CD4-positive, alpha-beta T cell treated with Interleukin-4 for 1 hour (primary cell): Measurements from ENCODE around the gene RMDN3.
A peak's percentile ranks its signal among the peaks of the same experiment; 100 is the strongest.

Source experiments
- DNase-seq, 2 donors: peaks; one replicate each; pipeline ENCODE4 v3.0.0-alpha.2; 2020 to 2022

The RMDN3 gene

DNA sequence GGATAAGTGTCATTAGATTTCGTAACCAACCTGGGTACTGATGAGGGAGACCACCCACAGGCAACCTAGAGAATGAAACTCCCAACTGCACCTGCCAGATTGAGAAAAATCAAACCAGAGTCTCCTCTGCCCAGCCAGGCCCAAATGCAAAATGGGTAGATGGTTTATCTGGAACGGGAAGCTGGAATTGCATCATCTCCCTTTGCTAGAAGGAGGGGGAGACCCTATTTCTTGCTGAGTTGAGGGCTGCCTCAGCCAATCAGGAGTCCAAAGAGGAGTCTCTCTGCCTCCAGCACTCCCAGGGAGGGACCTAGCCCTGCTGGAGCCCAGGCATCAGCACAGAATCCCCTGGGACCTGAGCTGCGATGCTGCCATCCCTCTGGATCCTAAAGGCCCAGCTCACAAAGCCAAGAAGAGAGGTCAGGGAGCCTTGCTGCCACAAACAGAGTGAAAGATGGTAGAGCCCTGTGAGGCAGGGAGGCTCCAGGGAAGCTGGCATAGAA lies 8.1 kb downstream of the RMDN3 start:
- DNase-seq = no peak

DNA sequence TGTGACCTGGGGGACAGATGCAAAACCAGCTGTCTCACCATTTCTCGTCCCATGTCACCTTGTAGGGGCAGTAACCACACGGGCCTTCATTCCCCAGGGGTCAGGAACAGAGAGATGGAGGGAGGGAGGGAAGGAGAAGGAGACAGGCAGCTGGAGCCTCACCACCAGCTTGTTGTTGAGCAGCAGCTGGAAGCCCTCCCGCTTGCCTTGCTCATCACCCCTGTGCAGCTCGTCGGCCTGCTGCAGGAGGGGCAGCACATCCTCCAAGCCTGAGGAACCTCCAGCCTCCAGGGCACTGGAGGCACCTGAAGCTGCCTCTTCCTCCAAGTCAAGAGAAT lies 10.3 kb downstream of the RMDN3 start:
- DNase-seq = no peak

DNA sequence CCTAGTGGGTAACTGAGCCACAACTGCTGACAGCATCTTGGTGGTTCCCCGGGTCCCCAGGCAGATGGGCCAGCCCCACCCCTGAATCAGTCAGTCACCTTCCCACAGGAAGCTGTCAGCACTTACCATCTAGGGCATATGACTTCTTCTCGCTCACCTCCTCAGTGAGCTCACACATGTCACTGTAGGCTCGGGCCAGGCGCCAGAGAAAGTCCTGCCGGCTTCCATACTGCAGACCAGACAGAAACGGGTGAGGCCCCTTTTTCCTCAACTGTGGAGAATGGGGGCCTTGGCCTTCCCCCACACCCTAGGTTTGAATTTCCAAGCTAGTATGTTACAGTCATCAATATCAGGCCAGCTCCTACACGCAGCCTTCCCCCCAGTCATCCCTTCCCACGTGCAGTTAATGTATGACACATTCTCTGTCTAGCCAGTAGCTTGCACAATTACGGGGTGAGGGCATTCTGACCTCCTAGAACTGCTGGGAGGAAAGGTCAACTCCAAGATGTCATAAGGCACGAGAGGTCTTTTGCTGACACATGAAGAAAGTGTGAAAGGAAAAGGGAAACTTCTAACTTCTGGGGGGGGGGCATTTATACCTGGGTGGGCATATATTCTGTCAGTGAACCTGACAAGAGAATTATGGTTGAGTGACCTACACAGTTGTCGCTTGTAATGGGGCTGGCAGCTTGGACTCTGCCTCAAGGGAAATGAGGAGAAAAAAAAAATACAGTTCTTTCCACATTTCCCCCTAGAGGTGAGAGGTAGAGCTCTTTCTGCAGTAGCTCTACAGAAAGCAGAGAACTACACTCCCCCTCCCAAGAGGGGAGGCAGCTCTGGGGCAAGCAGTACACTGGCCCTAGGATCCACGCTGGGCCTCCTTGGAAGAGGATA lies 10.9 kb downstream of the RMDN3 start:
- peak; percentile 66 to 84 for DNase-seq

DNA sequence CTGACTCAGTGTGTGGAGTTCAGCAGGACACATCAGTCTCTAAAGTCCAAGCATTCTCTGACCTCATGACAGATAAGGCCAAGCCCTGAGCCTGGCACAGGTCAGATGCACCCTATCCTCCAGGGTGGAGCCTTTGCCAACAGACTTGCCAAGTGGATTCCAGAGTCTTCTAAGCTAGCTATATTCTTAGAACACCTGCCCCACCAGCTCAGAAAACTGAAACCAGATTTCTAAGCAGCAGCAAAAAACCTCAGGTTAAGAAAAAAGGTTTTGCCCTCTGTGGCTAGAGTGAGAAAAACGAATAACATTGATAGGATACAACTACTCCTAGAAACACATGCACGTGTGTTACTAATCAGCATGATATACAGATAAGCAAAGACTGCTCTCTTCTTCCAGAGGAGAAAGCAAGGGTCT lies 11.6 kb downstream of the RMDN3 start:
- DNase-seq = no peak

DNA sequence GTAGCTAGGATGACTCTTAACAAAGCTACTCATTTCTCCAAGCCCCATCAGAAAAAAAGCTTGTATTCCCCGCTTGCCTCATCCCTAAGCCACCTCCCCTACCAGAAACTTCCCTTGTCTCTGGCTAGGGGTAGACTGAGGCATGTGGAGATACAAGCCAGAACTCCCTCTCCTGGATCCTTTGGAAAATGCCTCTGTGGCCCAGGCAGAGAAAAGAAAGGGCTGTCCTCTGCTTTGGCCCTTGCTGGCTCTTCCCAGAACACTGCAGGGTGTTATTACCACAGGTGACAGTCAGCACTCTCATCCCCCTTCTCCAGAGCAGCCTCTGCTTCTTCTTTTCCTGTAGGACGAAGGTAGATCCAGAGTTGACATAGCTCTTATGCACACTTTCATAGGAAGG lies 15.2 kb downstream of the RMDN3 start:
- DNase-seq = no peak

DNA sequence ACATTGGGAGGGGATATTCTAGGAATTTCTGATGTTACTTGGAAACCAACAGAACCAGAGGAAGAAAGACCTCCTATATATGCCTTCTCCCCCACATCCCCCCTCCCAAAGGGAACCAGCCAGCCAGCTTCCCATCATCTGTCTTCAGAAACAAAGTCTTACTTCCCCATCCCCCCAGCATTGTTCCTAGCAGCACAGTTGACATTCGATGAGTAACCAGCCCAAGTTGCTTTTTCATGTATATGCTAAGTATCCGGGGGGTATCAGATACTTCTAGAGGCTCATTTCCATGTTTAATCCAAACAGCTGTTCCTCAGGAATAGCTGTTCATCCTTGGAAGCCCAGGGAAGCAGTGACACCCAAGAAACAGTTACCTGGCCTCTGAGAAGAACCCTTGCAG lies 16.0 kb downstream of the RMDN3 start:
- DNase-seq = no peak

DNA sequence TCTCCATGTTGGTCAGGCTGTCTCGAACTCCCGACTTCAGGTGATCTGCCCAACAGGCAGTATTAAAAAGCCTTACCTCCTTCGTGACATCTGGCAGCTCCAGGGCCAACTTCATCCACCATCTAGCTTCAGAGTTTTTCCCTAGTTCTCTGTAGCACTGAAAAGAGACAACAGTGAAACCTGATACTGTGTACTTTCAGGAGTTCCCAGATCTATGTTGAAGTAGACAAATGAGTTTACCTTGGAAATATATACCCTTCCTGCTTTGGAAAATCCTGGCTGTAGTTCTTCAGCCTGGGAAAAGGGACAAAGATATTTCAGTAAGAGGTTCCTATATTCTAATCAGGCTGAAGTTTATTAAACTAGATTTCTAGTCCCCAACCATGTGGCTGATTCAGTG lies 18.0 kb downstream of the RMDN3 start:
- no peak for DNase-seq

DNA sequence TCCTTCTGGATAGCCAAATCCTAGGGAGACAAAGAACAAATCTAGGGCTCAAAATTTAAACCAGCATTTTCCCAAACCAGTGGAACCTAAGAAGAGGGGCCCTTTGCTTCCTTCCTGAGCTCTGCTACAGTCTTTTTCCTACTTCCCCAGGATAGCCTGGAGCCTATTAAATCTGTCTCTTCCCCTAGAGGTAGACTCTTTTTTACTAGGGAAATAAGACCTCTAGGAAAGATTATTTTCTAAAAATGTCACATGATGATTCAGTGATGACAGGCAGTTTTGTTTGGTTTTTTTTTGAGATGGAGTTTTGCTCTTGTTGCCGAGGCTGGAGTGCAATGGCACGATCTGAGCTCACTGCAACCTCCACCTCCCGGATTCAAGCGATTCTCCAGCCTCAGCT lies 18.5 kb downstream of the RMDN3 start:
- DNase-seq = no peak

DNA sequence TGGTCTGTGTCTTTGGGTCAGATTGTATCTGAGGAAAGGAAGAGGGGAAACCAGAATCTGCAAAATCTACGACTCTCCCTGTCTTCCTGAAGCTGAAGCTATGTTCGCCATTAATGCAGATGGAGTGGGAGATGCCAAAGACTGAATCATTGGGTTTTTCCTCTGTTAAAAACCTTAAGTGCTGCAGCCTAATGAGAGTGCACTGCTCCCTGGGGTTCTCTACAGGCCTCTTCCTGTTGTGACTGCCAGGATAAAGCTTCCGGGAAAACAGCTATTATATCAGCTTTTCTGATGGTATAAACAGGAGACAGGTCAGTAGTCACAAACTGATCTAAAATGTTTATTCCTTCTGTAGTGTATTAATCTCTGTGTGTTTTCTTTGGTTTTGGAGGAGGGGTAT lies 24.0 kb downstream of the RMDN3 start:
- no peak for DNase-seq

DNA sequence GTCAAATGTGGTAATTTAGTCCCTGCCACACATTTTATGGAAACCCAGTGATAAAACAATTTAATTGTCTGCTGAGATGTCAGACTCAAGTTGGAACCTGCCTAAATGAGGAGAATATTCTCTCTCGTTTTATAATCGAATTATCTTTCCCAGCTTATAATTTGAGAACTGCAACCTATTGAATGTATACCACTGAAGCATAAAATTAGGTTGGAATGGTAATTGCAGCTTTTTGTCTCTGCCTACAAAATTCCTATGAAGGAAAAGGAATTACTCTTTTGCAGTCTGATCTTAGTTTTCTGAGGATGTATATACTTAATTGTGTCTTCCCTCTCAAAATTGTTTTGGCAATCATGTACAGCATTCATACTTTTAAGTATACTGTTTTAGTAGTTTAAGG lies 31.1 kb downstream of the RMDN3 start:
- DNase-seq = no peak

DNA sequence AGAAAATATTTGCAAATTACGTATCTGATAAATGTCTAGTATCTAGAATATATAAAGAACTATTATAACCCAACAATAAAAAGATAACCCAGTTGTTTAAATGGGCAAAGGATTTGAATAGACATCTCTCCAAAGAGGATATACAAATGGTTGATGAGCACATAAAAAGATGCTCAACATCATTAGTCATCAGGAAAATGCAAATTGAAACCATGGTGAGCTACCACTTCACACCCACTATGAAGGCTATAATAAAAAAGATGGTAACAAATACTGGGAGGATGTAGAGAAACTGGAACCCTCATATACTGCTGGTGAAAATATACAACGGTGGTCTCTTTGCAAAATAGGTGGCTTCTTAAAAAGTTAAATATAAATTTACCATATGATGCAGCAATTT lies 32.1 kb downstream of the RMDN3 start:
- DNase-seq = no peak

DNA sequence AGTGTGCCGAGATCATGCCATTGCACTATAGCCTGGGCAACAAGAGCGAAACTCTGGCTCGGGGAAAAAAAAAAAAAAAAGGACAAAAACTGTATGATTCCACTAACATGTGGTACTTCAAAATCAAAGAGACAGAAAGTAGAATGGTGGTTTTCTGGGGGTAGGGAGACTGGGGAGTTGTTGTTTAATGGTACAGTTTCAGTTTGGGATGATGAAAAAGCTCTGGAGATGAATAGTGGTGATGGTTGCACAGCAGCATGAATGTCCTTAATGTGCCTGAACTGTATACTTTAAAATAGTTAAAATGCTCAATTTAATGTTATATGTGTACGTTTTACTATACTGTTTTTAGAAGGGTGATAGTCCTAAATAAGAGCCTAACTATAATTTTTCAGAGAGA lies 32.7 kb downstream of the RMDN3 start:
- DNase-seq = no peak

DNA sequence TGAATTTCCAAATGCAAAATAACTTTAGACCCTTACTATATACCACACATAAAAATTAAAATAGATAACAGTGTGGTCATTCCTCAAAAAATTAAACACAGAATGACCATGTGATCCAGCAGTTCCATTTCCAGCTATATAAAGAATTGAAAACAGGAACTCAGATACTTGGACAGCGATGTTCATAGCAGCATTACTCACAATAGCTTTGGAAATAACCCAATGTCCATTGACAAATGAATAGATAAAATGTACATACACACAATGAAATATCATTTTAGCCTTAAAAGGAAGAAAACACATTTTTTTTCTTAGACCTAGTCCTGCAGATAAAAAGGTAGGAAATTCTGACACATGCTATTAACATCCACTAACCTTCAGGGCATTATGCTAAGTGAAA lies 33.4 kb downstream of the RMDN3 start:
- DNase-seq = no peak

DNA sequence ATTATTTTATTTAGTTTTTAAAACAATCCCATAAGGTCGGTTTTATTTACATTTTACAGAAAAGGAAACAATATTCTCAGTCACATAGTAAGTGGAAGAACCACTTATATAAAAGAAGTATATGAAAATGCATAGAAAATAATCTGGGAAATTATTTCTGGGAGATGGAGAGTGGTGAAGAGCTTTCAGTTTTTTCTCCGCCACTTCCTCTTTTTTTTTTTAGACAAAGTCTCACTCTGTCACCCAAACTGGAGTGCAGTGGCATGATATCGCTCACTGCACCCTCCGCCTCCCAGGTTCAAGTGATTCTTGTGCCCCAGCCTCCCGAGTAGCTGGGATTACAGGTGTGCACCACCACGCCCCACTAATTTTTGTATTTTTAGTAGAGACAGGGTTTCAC lies 38.9 kb downstream of the RMDN3 start:
- DNase-seq = no peak

DNA sequence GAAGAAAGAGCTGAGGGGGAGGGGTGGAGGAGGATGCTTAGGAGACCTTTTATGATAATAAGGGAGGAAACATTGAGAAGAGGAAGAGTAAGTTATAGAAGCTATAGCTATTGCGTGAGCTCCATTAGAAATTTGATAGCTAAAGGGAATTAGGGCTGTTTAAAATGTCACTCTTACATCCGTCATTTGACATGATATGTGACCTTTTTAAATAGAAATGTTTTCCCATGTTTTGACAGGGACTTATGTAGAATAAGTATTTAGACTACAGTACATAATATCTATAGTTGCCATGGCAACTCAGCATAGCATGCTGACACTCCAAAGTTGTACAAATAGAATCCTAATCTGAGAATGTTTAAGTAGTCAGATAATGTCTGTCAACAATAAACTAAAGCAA lies 40.9 kb downstream of the RMDN3 start:
- no peak for DNase-seq

DNA sequence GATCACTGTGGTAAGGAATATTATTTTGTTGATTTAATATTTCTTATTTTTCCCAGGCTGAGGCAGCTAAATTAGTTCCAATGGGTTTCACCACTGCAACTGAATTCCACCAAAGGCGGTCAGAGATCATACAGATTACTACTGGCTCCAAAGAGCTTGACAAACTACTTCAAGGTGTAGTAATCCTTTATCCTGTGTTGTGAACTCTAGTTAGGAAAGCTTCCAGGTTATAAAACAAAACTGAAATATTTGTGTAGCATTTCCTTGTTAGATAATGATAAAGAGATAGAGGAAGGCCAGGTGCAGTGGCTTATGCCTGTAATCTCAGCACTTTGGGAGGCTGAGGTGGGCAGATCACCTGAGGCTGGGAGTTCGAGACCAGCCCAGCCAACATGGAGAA lies 48.9 kb downstream of the RMDN3 start:
- no peak for DNase-seq

DNA sequence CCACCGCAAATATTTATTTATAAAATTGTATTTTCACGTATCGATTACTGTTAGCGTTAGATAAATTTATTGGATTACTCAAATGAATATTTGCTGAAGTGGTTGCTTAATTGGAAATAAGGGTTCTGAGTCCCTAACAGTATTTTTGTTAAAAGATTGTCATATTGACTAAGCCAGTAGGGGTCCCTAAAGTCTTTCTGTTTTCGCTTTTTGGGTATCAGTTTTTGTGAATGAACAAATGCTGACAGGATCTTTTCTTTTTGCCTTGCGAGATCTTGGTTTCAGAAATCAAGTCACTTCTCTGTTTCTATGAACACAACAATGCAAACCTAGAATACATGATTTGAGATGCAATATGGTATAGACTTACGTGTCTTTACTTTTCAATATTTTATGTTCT lies 53.0 kb downstream of the RMDN3 start:
- peak in 1 of 2 donors; percentile 59 for DNase-seq

DNA sequence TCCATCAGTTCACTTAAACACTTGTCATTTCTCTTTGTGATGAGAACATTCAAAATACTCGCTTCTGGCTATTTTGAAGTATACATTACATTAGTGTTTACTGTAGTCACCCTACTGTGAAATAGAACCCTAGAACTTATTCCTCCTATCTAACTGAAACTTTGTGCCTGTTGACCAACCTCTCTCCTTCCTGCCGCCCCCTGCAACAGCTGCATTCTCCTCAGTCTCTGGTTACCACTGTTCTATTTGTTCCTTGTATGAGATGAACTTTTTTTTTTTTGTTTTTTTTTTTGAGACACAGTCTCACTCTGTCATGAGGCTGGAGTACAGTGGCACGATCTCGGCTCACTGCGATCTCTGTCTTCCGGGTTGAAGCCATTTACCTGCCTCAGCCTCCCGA lies 57.1 kb downstream of the RMDN3 start:
- DNase-seq = no peak

DNA sequence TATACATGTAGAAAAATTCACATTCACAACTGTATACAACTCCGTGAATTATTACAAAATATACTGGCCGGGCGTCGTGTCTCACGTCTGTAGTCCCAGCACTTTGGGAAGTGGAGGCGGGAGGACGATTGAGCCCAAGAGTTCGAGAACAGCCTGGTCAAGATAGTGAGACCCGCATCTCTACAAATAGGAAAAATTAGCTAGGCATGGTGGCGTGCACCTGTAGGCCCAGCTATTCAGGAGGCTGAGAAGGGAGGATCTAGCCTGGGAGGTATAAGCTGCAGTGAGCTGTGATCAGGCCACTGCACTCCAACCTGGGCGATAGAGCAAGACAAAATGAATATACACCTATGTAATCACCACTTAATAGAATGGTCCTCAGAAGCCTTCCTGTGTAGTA lies 58.8 kb downstream of the RMDN3 start:
- no peak for DNase-seq

DNA sequence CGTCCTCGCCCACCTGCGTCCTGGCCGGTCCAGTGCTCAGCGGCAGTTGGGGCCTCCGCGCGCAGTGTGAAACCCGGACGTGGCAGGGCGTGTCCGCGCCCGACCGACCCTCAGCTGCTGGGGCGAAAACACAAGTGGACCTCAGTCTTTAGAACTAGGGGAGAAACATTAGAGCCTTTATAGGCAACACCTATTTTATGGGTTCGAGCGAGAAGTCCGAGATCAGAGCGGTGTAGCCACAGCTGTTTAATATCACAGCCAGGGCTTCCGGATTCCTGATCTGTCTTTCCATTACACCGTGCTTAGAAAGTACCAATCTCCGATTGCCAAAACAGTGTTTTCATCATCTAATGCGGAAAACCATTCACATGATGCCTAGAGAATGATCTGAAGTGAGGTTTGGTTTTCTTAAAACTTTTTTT lies 59.6 kb downstream of the RMDN3 start:
- DNase-seq = peak in 1 of 2 donors; percentile 25

DNA sequence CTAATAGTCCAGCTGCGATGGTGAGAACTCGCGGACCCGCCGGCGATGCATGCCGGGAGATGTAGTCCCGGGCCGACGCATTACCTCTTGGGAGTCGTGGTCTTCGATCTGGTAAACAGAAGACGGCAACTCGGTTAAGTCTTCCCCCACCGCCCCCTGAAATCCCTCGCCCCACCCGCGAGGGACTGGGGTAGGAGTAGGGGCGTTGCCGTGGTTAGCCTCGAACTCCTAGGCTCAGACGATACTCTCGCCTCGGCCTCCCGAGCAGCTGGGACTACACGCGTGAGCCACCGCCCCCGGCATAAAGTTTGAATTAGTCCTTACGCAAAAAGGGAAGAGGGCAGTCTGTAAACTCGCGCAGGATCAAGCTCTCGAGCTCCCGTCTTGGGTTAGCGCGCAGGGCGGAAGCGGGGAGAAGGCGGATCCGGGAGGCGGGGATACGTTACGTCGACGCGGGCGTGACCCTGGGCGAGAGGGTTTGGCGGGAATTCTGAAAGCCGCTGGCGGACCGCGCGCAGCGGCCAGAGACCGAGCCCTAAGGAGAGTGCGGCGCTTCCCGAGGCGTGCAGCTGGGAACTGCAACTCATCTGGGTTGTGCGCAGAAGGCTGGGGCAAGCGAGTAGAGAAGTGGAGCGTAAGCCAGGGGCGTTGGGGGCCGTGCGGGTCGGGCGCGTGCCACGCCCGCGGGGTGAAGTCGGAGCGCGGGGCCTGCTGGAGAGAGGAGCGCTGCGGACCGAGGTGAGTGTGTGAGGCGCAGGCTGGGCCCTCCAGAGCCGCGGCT lies 60.2 kb downstream of the RMDN3 start, which contains the start of gene RAD51:
Gene RAD51 (plus strand): TSS at position 487 of the 781 bp plus-strand sequence. CDS start 3,585 bp downstream, outside the sequence.
- DNase-seq = peak; percentile 93 to 94

DNA sequence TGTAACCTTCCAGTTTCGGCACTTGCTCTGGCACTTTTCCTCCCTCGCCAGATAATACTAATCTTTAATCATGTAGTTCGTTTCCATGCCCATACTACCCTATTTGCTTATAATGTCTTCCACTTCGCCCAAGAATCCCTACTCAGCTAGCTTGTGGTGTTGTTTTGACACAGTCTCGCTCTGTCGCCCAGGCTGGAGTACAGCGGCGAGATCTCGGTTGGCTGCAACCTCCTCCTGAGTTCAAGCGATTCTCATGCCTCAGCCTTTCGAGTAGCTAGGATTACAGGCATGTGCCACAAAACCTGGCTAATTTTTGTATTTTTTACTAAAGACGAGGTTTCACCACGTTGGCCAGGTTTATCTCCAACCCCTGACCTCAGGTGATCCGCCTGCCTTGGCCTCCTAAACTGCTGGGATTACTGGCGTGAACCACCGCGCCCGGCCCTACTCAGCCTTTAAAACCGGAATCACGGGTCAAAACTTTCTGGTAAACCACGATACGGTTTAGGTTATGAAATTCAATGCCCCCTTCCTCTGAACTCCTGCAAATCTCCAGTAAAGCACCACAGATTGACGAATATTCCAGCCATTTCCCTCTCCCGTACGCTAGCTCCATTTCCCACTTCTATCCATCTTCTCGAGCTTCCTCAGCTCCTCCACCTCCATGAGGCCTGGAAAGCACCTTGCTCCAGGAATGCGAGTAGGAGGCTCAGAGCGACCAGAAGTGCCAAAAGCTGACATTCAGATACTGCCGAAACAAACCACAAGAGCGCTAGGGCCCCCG lies 61.0 kb downstream of the RMDN3 start:
- peak in 1 of 2 donors; percentile 2 for DNase-seq

DNA sequence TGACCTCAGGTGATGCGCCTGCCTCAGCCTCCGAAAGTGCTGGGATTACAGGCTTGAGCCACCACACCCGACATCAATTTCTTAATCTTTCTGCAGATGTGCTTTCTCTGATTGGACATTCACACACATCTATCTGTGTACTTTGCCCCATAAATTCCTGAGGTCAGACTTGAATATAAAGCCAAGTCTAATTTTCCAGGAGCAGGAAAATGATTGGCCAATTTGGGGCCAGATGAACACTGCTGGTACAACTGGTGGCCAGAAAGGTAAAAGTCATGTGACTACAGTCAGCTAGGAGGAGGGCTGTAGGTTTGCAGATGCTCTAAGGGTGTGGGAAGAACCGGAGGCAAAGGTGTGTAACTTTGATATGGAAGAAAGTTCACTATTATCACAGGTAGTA lies 63.3 kb downstream of the RMDN3 start:
- DNase-seq = no peak
